GM12878 (cell line): ENCODE data around the gene MAP3K5. TPM values are rescaled to one million over a fixed set of nuclear protein-coding genes. Genes with fewer than 3 reads are reported as not detected.
A peak's percentile ranks its signal among the peaks of the same experiment; 100 is the strongest.

Experiments
- CHD1 ChIP-seq: IDR thresholded peaks from 2 replicates; pipeline ENCODE4 v1.6.1; 2012; ENCODE audit warnings: low read depth, low read length, improper control_type of control experiment
- E2F8 ChIP-seq: fragments of 450-650 bp; IDR thresholded peaks from 2 replicates; pipeline ENCODE4 v1.6.1; 2018; ENCODE audit warnings: mild to moderate bottlenecking, low read depth, moderate library complexity; ENCODE audit not compliant: partially characterized antibody
- ETV6 ChIP-seq, 2 experiments: fragments of 450-650 bp in 1 of 2; IDR thresholded peaks in 1 of 2; conservative IDR thresholded peaks in 1 of 2; 2 replicates each; pipeline ENCODE4 v1.6.1; 2014; ENCODE audit warnings: antibody characterized with exemption in 1 of 2, borderline replicate concordance in 1 of 2, low read depth in 1 of 2, mild to moderate bottlenecking in 1 of 2, moderate library complexity in 1 of 2
- FOXM1 ChIP-seq: IDR thresholded peaks from 2 replicates; pipeline ENCODE4 v1.6.1; 2012; ENCODE audit warnings: low read depth, mild to moderate bottlenecking, inconsistent platforms, low read length, moderate library complexity
- MEF2A ChIP-seq: IDR thresholded peaks from 2 replicates; pipeline ENCODE4 v1.6.1; 2011; ENCODE audit warnings: low read depth, mild to moderate bottlenecking, low read length, moderate library complexity; ENCODE audit not compliant: insufficient read depth
- MEF2B ChIP-seq: fragments of 450-650 bp; IDR thresholded peaks from 2 replicates; pipeline ENCODE4 v1.6.1; 2018; ENCODE audit warnings: mild to moderate bottlenecking, moderate library complexity; ENCODE audit not compliant: partially characterized antibody, poor library complexity, severe bottlenecking
- MXI1 ChIP-seq: fragments of 150-350 bp; IDR thresholded peaks from 2 replicates; pipeline ENCODE4 v1.6.1; 2011; ENCODE audit warnings: low read depth, mild to moderate bottlenecking, inconsistent platforms, low read length, improper control_type of control experiment
- POLR2A ChIP-seq: IDR thresholded peaks from 2 replicates; pipeline ENCODE4 v1.6.1; 2011; ENCODE audit warnings: low read depth, mild to moderate bottlenecking, low read length
- SIX5 ChIP-seq: IDR thresholded peaks from 2 replicates; pipeline ENCODE4 v1.6.1; 2011; ENCODE audit warnings: mild to moderate bottlenecking, low read depth, low read length, moderate library complexity; ENCODE audit not compliant: severe bottlenecking
- SMAD1 ChIP-seq: fragments of 450-650 bp; IDR thresholded peaks from 2 replicates; pipeline ENCODE4 v1.6.1; 2018; ENCODE audit warnings: mild to moderate bottlenecking, low read depth; ENCODE audit not compliant: partially characterized antibody
- SPI1 ChIP-seq: IDR thresholded peaks from 2 replicates; pipeline ENCODE4 v1.6.1; 2011; ENCODE audit warnings: low read depth, mild to moderate bottlenecking, low read length, moderate library complexity, borderline replicate concordance; ENCODE audit not compliant: insufficient read depth
- SREBF1 ChIP-seq: IDR thresholded peaks from 2 replicates; pipeline ENCODE4 v1.6.1; 2012; ENCODE audit warnings: mild to moderate bottlenecking, low read length
- polyA plus RNA-seq, 11 experiments: library from polyadenylated mRNA; depleted of rRNA in 4 of 11; unstranded in 6 of 11; stranded (reverse) in 5 of 11; fragments of >200 nt; fragmentation: Nextera tagmentation in 4 of 11; fragmentation: Illumina TruSeq in 1 of 11; extraction: Ambion mirVana in 4 of 11; extraction: Trizol in 1 of 11; gene quantifications; 1 replicate in 1 of 11; 2 replicates in 10 of 11; pipeline versions ENCODE4 v1.2.1 to v1.2.3, GENCODE V29; 2011 to 2016; ENCODE audit warnings: inconsistent platforms in 2 of 11, missing spikeins in 2 of 11, low read depth in 1 of 11
- total RNA-seq, 4 experiments: library from RNA; depleted of rRNA in 3 of 4; stranded (reverse); fragments of >200 nt in 3 of 4; fragmentation: Illumina TruSeq in 1 of 4; extraction: Trizol in 1 of 4; gene quantifications; 2 replicates each; pipeline versions ENCODE4 v1.2.1 to v1.2.3, GENCODE V29; 2013 to 2021
- TF ChIP-seq, protein P1 (sequence below): fragments of 450-650 bp; IDR thresholded peaks from 2 replicates; pipeline ENCODE4 v1.6.1; 2017; ENCODE audit warnings: borderline replicate concordance
- TF ChIP-seq, protein P2 (sequence below): fragments of 450-650 bp; IDR thresholded peaks from 2 replicates; pipeline ENCODE4 v1.6.1; 2017; ENCODE audit warnings: mild to moderate bottlenecking, moderate library complexity
- TF ChIP-seq, protein P3 (sequence below): fragments of 450-650 bp; IDR thresholded peaks from 2 replicates; pipeline ENCODE4 v1.6.1; 2017; ENCODE audit warnings: mild to moderate bottlenecking, moderate library complexity

The MAP3K5 gene
- total and polyA plus RNA-seq, 10 of the 15 experiments (the other 5 are each of a cell fraction or from before 2014, with no cell fraction given): 5.4 to 34.3 (median 26.4) TPM

DNA sequence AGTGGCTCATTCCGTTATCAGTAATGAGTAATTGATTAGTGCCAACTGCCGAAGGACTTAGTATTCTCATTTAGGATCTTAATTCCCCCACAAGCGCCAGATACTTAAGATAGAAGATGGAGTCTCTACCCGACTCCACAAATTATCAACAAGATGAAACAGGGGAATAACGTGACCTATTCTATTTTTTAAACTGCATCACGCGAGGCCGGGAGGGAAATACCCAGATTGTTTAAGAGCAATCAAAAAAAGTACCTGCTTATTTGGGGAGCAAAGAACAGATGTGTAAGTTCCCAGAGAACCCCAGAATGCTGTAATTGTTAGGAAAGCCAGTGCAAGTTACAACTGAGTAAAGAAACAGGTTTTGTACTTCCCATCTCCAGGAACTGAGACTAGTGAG, 1.1 kb upstream of the MAP3K5 start (continued):
- TF ChIP-seq, protein P1, sequence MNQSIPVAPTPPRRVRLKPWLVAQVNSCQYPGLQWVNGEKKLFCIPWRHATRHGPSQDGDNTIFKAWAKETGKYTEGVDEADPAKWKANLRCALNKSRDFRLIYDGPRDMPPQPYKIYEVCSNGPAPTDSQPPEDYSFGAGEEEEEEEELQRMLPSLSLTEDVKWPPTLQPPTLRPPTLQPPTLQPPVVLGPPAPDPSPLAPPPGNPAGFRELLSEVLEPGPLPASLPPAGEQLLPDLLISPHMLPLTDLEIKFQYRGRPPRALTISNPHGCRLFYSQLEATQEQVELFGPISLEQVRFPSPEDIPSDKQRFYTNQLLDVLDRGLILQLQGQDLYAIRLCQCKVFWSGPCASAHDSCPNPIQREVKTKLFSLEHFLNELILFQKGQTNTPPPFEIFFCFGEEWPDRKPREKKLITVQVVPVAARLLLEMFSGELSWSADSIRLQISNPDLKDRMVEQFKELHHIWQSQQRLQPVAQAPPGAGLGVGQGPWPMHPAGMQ: no peak
- no peak for TF ChIP-seq CHD1
- TF ChIP-seq E2F8: no peak
- TF ChIP-seq MEF2B: no peak
- no peak for TF ChIP-seq POLR2A
- no peak for TF ChIP-seq SPI1
- TF ChIP-seq, protein P2, sequence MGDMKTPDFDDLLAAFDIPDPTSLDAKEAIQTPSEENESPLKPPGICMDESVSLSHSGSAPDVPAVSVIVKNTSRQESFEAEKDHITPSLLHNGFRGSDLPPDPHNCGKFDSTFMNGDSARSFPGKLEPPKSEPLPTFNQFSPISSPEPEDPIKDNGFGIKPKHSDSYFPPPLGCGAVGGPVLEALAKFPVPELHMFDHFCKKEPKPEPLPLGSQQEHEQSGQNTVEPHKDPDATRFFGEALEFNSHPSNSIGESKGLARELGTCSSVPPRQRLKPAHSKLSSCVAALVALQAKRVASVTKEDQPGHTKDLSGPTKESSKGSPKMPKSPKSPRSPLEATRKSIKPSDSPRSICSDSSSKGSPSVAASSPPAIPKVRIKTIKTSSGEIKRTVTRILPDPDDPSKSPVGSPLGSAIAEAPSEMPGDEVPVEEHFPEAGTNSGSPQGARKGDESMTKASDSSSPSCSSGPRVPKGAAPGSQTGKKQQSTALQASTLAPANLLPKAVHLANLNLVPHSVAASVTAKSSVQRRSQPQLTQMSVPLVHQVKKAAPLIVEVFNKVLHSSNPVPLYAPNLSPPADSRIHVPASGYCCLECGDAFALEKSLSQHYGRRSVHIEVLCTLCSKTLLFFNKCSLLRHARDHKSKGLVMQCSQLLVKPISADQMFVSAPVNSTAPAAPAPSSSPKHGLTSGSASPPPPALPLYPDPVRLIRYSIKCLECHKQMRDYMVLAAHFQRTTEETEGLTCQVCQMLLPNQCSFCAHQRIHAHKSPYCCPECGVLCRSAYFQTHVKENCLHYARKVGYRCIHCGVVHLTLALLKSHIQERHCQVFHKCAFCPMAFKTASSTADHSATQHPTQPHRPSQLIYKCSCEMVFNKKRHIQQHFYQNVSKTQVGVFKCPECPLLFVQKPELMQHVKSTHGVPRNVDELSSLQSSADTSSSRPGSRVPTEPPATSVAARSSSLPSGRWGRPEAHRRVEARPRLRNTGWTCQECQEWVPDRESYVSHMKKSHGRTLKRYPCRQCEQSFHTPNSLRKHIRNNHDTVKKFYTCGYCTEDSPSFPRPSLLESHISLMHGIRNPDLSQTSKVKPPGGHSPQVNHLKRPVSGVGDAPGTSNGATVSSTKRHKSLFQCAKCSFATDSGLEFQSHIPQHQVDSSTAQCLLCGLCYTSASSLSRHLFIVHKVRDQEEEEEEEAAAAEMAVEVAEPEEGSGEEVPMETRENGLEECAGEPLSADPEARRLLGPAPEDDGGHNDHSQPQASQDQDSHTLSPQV: no peak
- no peak for TF ChIP-seq SIX5
- no peak for TF ChIP-seq ETV6 (conservative IDR thresholded peaks at IDR 0.05 in 1 of 2, IDR thresholded peaks at IDR 0.05 in 1 of 2; ENCODE audit: borderline replicate concordance in 1 of 2, low read depth in 1 of 2)
- TF ChIP-seq MEF2A: peak; percentile 71
- no peak for TF ChIP-seq MXI1
- TF ChIP-seq, protein P3, sequence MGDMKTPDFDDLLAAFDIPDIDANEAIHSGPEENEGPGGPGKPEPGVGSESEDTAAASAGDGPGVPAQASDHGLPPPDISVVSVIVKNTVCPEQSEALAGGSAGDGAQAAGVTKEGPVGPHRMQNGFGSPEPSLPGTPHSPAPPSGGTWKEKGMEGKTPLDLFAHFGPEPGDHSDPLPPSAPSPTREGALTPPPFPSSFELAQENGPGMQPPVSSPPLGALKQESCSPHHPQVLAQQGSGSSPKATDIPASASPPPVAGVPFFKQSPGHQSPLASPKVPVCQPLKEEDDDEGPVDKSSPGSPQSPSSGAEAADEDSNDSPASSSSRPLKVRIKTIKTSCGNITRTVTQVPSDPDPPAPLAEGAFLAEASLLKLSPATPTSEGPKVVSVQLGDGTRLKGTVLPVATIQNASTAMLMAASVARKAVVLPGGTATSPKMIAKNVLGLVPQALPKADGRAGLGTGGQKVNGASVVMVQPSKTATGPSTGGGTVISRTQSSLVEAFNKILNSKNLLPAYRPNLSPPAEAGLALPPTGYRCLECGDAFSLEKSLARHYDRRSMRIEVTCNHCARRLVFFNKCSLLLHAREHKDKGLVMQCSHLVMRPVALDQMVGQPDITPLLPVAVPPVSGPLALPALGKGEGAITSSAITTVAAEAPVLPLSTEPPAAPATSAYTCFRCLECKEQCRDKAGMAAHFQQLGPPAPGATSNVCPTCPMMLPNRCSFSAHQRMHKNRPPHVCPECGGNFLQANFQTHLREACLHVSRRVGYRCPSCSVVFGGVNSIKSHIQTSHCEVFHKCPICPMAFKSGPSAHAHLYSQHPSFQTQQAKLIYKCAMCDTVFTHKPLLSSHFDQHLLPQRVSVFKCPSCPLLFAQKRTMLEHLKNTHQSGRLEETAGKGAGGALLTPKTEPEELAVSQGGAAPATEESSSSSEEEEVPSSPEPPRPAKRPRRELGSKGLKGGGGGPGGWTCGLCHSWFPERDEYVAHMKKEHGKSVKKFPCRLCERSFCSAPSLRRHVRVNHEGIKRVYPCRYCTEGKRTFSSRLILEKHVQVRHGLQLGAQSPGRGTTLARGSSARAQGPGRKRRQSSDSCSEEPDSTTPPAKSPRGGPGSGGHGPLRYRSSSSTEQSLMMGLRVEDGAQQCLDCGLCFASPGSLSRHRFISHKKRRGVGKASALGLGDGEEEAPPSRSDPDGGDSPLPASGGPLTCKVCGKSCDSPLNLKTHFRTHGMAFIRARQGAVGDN: no peak
- TF ChIP-seq SREBF1: no peak
- TF ChIP-seq SMAD1: no peak
- peak; percentile 82; the same call in 1 of the 2 replicates for TF ChIP-seq FOXM1
